RWPE2 (cell line): ENCODE measurements around the gene SCUBE1.

Experiments
- ATAC-seq: fragments of 200-7000 bp; cut with Tn5 transposase; 3 replicates; pipeline ENCODE4 v1.9.1; 2021; ENCODE audit warnings: low read depth
- DNase-seq: peaks from one replicate; pipeline ENCODE4 v3.0.0-alpha.2; 2020; ENCODE audit warnings: low spot score
- H3K27ac ChIP-seq: fragments of 450-650 bp; 2 replicates; pipeline ENCODE4 v1.5.1; 2017; ENCODE audit warnings: mild to moderate bottlenecking; ENCODE audit not compliant: poor library complexity, severe bottlenecking
- H3K27me3 ChIP-seq: fragments of 250-450 bp; sonication (Bioruptor Pico); 2 replicates; pipeline ENCODE4 v1.5.1; 2021; ENCODE audit warnings: mild to moderate bottlenecking, moderate library complexity; ENCODE audit not compliant: insufficient read depth, poor library complexity, severe bottlenecking
- H3K36me3 ChIP-seq: fragments of 250-450 bp; sonication (Bioruptor Pico); 2 replicates; pipeline ENCODE4 v1.5.1; 2020; ENCODE audit warnings: low read depth, mild to moderate bottlenecking, moderate library complexity
- H3K4me1 ChIP-seq: fragments of 250-450 bp; sonication (Bioruptor Pico); 2 replicates; pipeline ENCODE4 v1.5.1; 2021; ENCODE audit warnings: mild to moderate bottlenecking, moderate library complexity; ENCODE audit not compliant: insufficient read depth, poor library complexity, severe bottlenecking
- H3K4me3 ChIP-seq: fragments of 250-450 bp; sonication (Bioruptor Pico); 2 replicates; pipeline ENCODE4 v1.5.1; 2021; ENCODE audit warnings: mild to moderate bottlenecking, moderate library complexity; ENCODE audit not compliant: severe bottlenecking
- H3K9me3 ChIP-seq: fragments of 250-450 bp; sonication (Bioruptor Pico); 2 replicates; pipeline ENCODE4 v1.5.1; 2021; ENCODE audit warnings: mild to moderate bottlenecking, moderate library complexity; ENCODE audit not compliant: severe bottlenecking
- TF ChIP-seq, protein P1 (sequence below): fragments of 450-650 bp; IDR thresholded peaks from one replicate; pipeline ENCODE4 v1.5.1; 2017; ENCODE audit warnings: mild to moderate bottlenecking, moderate library complexity; ENCODE audit not compliant: poor library complexity, severe bottlenecking

The SCUBE1 gene

GRCh38 chr22:43305806-43306205 lies 37.4 kb downstream of the SCUBE1 start:
- no peak overlapping the region for H3K4me3 ChIP-seq
- ATAC-seq: no peak
- H3K4me1 ChIP-seq: no peaks in the 10 kb centered on the region
- no peak overlapping the region for H3K27ac ChIP-seq
- H3K36me3 ChIP-seq: no peaks in the 10 kb centered on the region
- DNase-seq: no peak
- peaks cover 3% of the 10 kb centered on the region for H3K27me3 ChIP-seq
- TF ChIP-seq, protein P1, sequence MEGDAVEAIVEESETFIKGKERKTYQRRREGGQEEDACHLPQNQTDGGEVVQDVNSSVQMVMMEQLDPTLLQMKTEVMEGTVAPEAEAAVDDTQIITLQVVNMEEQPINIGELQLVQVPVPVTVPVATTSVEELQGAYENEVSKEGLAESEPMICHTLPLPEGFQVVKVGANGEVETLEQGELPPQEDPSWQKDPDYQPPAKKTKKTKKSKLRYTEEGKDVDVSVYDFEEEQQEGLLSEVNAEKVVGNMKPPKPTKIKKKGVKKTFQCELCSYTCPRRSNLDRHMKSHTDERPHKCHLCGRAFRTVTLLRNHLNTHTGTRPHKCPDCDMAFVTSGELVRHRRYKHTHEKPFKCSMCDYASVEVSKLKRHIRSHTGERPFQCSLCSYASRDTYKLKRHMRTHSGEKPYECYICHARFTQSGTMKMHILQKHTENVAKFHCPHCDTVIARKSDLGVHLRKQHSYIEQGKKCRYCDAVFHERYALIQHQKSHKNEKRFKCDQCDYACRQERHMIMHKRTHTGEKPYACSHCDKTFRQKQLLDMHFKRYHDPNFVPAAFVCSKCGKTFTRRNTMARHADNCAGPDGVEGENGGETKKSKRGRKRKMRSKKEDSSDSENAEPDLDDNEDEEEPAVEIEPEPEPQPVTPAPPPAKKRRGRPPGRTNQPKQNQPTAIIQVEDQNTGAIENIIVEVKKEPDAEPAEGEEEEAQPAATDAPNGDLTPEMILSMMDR: no peak
- no peaks in the 10 kb centered on the region for H3K9me3 ChIP-seq

DNA sequence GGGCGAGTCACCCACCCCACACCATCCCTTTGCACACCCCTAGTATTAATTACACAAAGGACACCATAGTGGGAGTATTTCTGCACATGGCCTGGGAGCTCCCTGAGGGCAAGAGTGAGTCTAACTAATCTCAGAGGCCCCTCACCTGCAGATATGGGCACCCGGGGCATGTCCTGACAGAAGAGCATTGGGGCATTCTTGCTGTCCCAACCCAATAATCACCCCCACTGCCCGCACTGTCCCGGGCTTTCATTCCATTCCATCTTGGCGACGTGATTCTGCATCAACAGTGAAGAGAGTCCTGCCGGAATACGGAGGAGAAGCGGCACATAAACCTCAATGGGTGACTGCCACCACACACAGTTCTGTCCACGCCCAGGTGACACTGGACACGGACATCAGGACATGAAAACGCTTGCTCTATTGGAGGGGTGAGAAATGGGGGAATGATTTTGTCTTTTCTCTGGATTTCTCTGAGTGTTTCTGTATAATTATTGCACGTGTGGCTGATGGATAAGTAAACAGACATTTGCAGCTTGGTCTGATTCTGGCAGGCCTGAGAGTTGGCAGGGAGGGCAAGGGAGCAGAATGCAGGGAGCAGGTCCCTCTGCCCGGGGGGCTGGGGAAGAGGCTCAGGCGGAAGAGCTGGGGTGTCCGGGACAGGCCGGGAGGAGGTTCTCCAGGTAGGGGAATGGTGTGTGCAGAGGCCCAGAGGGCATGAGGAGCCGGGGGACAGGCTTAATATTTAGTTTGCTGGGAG lies 38.2 kb downstream of the SCUBE1 start:
- Histone ChIP-seq H3K4me1 (no peaks in the 10 kb centered on the region), H3K27me3 (peaks cover 3% of the 10 kb centered on the region)
- DNase-seq: no peak

GRCh38 chr22:43303751-43304150 lies 39.4 kb downstream of the SCUBE1 start:
- Histone ChIP-seq H3K9me3 (no peaks in the 10 kb centered on the region), H3K4me3 (no peak overlapping the region), H3K36me3 (no peaks in the 10 kb centered on the region), H3K27ac (no peak overlapping the region), H3K27me3 (peaks cover 6% of the 10 kb centered on the region), H3K4me1 (no peaks in the 10 kb centered on the region)
- TF ChIP-seq, protein P1: no peak
- ATAC-seq: no peak
- DNase-seq: no peak

More for the DNA sequence above, 38.2 kb downstream of the SCUBE1 start:
- no peak overlapping the region for H3K27ac ChIP-seq
- H3K9me3 ChIP-seq: no peaks in the 10 kb centered on the region
- H3K4me3 ChIP-seq: no peak overlapping the region
- TF ChIP-seq, protein P1: no peak
- H3K36me3 ChIP-seq: no peaks in the 10 kb centered on the region
- no peak for ATAC-seq

- DNase-seq: no peak
- Histone ChIP-seq H3K36me3 (no peaks in the 10 kb centered on the region), H3K27ac (no peak overlapping the region), H3K27me3 (peaks cover 6% of the 10 kb centered on the region), H3K4me3 (no peak overlapping the region), H3K9me3 (no peaks in the 10 kb centered on the region), H3K4me1 (no peaks in the 10 kb centered on the region)
- ATAC-seq: no peak
- TF ChIP-seq, protein P1: no peak
Observed at GRCh38 chr22:43303166-43303565, 40.0 kb downstream of the SCUBE1 start.

DNA sequence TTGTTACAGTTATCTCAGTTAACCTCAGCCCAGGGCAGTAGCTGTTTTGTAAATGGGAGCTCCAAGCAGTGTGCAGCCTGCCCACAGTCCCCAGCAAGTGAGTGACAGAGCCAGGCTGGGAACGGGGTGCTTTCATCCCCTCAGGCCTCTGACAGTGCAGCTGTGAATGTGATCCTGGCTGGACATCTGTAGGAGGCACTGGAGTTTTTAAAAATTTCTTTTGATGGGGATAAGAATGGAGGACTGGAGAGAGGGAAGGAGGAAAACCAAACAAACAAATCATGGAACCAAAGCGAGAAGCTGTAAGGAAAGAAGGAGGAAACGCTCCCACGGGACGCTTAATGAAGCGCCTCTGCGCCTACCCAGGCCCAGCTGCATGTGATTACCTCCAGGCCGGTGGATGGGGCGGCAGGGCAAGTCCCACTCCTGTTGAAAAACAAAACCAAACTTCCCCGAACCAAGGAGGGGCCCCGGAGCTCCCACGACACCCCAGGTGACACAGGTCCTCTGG lies 40.6 kb downstream of the SCUBE1 start:
- ATAC-seq (no peak), DNase-seq (no peak)
- Histone ChIP-seq H3K27me3 (peaks cover 6% of the 10 kb centered on the region), H3K9me3 (no peaks in the 10 kb centered on the region), H3K36me3 (no peaks in the 10 kb centered on the region), H3K27ac (no peak overlapping the region), H3K4me3 (no peak overlapping the region), H3K4me1 (no peaks in the 10 kb centered on the region)
- TF ChIP-seq, protein P1: no peak
